ENCODE data around the gene VPS36. TPM values are rescaled to one million over a fixed set of nuclear protein-coding genes. Genes with fewer than 3 reads are reported as not detected.

Gene VPS36
- total and polyA plus RNA-seq, 9 of the 15 experiments (the other 6 are each of a cell fraction or from before 2014, with no cell fraction given) = 8.4 to 30.6 (median 23.7) TPM

DNA sequence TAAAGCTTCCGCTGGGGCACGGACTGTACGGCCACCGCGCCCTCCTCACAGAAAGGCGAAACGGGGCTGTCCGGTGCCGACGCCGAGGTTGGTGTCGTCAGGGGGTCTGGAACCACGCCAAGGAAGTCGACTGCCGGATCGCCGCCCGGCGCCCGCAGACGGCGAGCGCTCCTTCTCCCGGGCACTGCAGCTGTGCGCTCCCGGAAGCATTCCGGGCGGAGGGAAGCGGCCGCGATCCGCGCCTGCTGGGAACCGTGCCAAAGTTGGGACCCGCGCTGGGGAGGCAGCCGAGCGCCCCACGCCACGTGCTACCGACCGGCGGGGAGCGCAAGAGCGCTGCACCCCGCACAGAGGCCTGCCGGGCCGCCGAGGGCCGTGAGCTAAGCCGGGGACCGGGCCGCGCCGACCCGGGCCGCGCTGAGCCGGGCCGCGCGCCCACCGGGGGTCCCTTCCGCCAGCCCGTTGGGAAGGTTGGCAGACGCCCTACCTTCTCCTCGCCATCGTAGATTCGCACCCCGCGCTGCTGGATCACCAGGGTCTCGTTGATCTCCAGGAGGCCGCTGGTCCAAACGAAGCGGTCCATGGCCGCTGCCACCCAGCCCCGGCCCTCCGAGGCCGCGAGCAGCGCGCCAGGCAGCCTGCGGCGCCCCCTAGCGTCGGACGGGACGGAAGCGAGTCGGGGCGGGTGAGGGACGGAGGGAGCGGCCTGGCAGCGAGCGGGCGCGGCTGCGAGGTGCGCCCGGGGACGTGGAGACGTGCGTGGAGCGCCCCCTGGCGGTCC, at the start of gene VPS36 (continued):
- TF ChIP-seq, protein P1, sequence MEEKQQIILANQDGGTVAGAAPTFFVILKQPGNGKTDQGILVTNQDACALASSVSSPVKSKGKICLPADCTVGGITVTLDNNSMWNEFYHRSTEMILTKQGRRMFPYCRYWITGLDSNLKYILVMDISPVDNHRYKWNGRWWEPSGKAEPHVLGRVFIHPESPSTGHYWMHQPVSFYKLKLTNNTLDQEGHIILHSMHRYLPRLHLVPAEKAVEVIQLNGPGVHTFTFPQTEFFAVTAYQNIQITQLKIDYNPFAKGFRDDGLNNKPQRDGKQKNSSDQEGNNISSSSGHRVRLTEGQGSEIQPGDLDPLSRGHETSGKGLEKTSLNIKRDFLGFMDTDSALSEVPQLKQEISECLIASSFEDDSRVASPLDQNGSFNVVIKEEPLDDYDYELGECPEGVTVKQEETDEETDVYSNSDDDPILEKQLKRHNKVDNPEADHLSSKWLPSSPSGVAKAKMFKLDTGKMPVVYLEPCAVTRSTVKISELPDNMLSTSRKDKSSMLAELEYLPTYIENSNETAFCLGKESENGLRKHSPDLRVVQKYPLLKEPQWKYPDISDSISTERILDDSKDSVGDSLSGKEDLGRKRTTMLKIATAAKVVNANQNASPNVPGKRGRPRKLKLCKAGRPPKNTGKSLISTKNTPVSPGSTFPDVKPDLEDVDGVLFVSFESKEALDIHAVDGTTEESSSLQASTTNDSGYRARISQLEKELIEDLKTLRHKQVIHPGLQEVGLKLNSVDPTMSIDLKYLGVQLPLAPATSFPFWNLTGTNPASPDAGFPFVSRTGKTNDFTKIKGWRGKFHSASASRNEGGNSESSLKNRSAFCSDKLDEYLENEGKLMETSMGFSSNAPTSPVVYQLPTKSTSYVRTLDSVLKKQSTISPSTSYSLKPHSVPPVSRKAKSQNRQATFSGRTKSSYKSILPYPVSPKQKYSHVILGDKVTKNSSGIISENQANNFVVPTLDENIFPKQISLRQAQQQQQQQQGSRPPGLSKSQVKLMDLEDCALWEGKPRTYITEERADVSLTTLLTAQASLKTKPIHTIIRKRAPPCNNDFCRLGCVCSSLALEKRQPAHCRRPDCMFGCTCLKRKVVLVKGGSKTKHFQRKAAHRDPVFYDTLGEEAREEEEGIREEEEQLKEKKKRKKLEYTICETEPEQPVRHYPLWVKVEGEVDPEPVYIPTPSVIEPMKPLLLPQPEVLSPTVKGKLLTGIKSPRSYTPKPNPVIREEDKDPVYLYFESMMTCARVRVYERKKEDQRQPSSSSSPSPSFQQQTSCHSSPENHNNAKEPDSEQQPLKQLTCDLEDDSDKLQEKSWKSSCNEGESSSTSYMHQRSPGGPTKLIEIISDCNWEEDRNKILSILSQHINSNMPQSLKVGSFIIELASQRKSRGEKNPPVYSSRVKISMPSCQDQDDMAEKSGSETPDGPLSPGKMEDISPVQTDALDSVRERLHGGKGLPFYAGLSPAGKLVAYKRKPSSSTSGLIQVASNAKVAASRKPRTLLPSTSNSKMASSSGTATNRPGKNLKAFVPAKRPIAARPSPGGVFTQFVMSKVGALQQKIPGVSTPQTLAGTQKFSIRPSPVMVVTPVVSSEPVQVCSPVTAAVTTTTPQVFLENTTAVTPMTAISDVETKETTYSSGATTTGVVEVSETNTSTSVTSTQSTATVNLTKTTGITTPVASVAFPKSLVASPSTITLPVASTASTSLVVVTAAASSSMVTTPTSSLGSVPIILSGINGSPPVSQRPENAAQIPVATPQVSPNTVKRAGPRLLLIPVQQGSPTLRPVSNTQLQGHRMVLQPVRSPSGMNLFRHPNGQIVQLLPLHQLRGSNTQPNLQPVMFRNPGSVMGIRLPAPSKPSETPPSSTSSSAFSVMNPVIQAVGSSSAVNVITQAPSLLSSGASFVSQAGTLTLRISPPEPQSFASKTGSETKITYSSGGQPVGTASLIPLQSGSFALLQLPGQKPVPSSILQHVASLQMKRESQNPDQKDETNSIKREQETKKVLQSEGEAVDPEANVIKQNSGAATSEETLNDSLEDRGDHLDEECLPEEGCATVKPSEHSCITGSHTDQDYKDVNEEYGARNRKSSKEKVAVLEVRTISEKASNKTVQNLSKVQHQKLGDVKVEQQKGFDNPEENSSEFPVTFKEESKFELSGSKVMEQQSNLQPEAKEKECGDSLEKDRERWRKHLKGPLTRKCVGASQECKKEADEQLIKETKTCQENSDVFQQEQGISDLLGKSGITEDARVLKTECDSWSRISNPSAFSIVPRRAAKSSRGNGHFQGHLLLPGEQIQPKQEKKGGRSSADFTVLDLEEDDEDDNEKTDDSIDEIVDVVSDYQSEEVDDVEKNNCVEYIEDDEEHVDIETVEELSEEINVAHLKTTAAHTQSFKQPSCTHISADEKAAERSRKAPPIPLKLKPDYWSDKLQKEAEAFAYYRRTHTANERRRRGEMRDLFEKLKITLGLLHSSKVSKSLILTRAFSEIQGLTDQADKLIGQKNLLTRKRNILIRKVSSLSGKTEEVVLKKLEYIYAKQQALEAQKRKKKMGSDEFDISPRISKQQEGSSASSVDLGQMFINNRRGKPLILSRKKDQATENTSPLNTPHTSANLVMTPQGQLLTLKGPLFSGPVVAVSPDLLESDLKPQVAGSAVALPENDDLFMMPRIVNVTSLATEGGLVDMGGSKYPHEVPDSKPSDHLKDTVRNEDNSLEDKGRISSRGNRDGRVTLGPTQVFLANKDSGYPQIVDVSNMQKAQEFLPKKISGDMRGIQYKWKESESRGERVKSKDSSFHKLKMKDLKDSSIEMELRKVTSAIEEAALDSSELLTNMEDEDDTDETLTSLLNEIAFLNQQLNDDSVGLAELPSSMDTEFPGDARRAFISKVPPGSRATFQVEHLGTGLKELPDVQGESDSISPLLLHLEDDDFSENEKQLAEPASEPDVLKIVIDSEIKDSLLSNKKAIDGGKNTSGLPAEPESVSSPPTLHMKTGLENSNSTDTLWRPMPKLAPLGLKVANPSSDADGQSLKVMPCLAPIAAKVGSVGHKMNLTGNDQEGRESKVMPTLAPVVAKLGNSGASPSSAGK (IDR thresholded peaks at IDR 0.05) = peak; percentile 51
- TF ChIP-seq SNAPC5 (CRISPR knock-in tag; IDR thresholded peaks at IDR 0.05) = no peak
- TF ChIP-seq KAT7 (CRISPR knock-in tag; IDR thresholded peaks at IDR 0.05; ENCODE audit: borderline replicate concordance) = peak; percentile 73; the same call in 1 of the 2 replicates
- no peak for TF ChIP-seq U2AF2 (optimal IDR thresholded peaks at IDR 0.05; ENCODE audit: low read depth, low read length)
- TF ChIP-seq MTF1 (CRISPR knock-in tag; IDR thresholded peaks at IDR 0.05; ENCODE audit: borderline replicate concordance) = no peak
- TF ChIP-seq, protein P2, sequence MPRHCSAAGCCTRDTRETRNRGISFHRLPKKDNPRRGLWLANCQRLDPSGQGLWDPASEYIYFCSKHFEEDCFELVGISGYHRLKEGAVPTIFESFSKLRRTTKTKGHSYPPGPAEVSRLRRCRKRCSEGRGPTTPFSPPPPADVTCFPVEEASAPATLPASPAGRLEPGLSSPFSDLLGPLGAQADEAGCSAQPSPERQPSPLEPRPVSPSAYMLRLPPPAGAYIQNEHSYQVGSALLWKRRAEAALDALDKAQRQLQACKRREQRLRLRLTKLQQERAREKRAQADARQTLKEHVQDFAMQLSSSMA (CRISPR knock-in tag; IDR thresholded peaks at IDR 0.05) = no peak
- no peak for TF ChIP-seq ZNF217 (CRISPR knock-in tag; IDR thresholded peaks at IDR 0.05)
- TF ChIP-seq SMARCB1 (IDR thresholded peaks at IDR 0.05; ENCODE audit: insufficient read length, low read depth) = no peak
- no peak for TF ChIP-seq ILK (tag; IDR thresholded peaks at IDR 0.05; ENCODE audit: borderline replicate concordance, low read depth)
- no peak for TF ChIP-seq ARID1B (IDR thresholded peaks at IDR 0.05)
- TF ChIP-seq TRIM24 (IDR thresholded peaks at IDR 0.05) = peak in 1 of 2 experiments; percentile 40; a peak in 1 of 4 replicates
- no peak for TF ChIP-seq HNRNPLL (IDR thresholded peaks at IDR 0.05; ENCODE audit: low read depth, low read length, poor library complexity, severe bottlenecking)
- TF ChIP-seq ETS1 (conservative IDR thresholded peaks at IDR 0.05; ENCODE audit: control insufficient read depth, low read depth, low read length) = peak; percentile 56; the same call in 1 of the 2 replicates
